ENCODE measurements around the gene DVL2. TPM values are rescaled to one million over a fixed set of nuclear protein-coding genes. Genes with fewer than 3 reads are reported as not detected.

The DVL2 gene
- total and polyA plus RNA-seq, 2 donors (not counting 3 experiments of a cell fraction or from before 2014, with no cell fraction given): 17.2 to 55.9 TPM

DNA sequence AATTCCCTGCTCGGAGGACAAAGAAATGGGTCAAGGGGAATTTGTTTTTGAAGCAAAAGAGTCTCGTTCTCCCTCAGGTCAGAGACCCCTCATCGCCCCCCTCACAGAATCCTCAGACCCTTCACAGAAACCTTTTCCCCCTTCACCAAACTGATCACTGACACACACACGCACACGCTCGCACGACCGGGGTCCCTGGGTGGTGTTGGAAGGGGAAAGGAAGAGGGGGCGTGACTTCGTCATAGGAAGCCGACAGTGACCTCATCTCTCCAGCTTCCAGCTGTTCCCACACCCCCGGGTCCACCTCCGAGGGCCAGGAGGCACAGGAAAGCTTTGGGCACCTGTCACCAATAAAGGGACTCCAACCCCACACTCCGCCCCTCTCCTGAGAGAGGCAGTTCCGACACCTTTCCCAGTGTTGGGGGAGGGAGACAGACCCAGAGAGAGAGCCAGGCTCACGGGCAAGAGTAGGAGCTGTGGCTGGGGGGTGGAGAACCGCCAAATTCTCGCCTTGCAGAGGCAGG is 56.3 kb downstream of the DVL2 start:
- peak overlapping the region; percentile 91 for H2AFZ ChIP-seq (ENCODE audit: low read depth, low read length)
- H3K9ac ChIP-seq (replicated peaks; ENCODE audit: extremely low read depth, insufficient read depth, low read length): peak overlapping the region; percentile 79
- peak overlapping the region; percentile 88 for H3K4me2 ChIP-seq (ENCODE audit: insufficient read depth, low read length)
- ChIA-PET POLR2A (no interaction called here), CTCF (interaction anchor here (1.0 to 4.3 kb wide), 29 partner anchors 8 to 511 kb away, joined by 3 to 91 read pairs (median 6); partner anchors contain the start of genes ACADVL, DLG4, SLC16A11 and SLC16A13)
- no peaks in the 10 kb centered on the region for H3K27me3 ChIP-seq (ENCODE audit: control insufficient read depth in 2 of 2, insufficient read depth in 2 of 2, low read length in 2 of 2)
- intact Hi-C loops (cut with micrococcal nuclease) (loop anchor here (1.0 to 2.0 kb wide), 5 partner anchors 41 to 265 kb away; partner anchors contain the start of genes ACADVL and DLG4), dilution Hi-C loops (cut with MboI; ENCODE audit: extremely low pct_ligation_motif_present, low sequenced_read_pairs) (no loop called here)
- BruUV-seq (replicated peaks): TSS peak; percentile 42
- DNase-seq (ENCODE audit: low read depth, low spot score): peak; percentile 51
- no peaks in the 10 kb centered on the region for H3K9me1 ChIP-seq (replicated peaks; ENCODE audit: control insufficient read depth, extremely low read depth, insufficient read depth, low read length)
- no peaks in the 10 kb centered on the region for H3K9me3 ChIP-seq (replicated peaks; ENCODE audit: control insufficient read depth, insufficient read depth, low read length)
- peak; percentile 77 for FAIRE-seq
- TF ChIP-seq MYC (IDR thresholded peaks at IDR 0.05; ENCODE audit: low read depth, low read length): no peak
- TF ChIP-seq, protein P1, sequence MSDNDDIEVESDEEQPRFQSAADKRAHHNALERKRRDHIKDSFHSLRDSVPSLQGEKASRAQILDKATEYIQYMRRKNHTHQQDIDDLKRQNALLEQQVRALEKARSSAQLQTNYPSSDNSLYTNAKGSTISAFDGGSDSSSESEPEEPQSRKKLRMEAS (IDR thresholded peaks at IDR 0.05; ENCODE audit: insufficient read depth, insufficient read length): no peak
- no peak for TF ChIP-seq POLR2AphosphoS5 (IDR thresholded peaks at IDR 0.05; ENCODE audit: insufficient read depth, low read depth, low read length)
- TF ChIP-seq GATA2 (IDR thresholded peaks at IDR 0.05; ENCODE audit: insufficient read depth, insufficient read length, low read depth, low read length): no peak
- TF ChIP-seq FOS (IDR thresholded peaks at IDR 0.05; ENCODE audit: borderline replicate concordance, insufficient read depth, low read length): no peak
- TF ChIP-seq POLR2A (IDR thresholded peaks at IDR 0.05; ENCODE audit: low read depth, low read length): peak; percentile 9
- TF ChIP-seq EZH2 (IDR thresholded peaks at IDR 0.05; ENCODE audit: borderline replicate concordance, low read depth, low read length, severe bottlenecking): no peak
- TF ChIP-seq, protein P2, sequence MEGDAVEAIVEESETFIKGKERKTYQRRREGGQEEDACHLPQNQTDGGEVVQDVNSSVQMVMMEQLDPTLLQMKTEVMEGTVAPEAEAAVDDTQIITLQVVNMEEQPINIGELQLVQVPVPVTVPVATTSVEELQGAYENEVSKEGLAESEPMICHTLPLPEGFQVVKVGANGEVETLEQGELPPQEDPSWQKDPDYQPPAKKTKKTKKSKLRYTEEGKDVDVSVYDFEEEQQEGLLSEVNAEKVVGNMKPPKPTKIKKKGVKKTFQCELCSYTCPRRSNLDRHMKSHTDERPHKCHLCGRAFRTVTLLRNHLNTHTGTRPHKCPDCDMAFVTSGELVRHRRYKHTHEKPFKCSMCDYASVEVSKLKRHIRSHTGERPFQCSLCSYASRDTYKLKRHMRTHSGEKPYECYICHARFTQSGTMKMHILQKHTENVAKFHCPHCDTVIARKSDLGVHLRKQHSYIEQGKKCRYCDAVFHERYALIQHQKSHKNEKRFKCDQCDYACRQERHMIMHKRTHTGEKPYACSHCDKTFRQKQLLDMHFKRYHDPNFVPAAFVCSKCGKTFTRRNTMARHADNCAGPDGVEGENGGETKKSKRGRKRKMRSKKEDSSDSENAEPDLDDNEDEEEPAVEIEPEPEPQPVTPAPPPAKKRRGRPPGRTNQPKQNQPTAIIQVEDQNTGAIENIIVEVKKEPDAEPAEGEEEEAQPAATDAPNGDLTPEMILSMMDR (IDR thresholded peaks at IDR 0.05; ENCODE audit: extremely low read depth in 1 of 2, insufficient read depth in 1 of 2, low read depth in 1 of 2, low read length in 2 of 2): no peak
- TF ChIP-seq JUN (IDR thresholded peaks at IDR 0.05; ENCODE audit: borderline replicate concordance, insufficient read depth, insufficient read length, low read depth): peak; percentile 33
- H4K20me1 ChIP-seq (replicated peaks; ENCODE audit: control insufficient read depth, extremely low read depth, insufficient read depth, low read length): no peaks in the 10 kb centered on the region
- H3K4me1 ChIP-seq (ENCODE audit: control insufficient read depth, extremely low read depth, insufficient read depth, low read length): peaks cover 17% of the 10 kb centered on the region
- H3K79me2 ChIP-seq (ENCODE audit: control insufficient read depth, insufficient read depth, low read length): no peaks in the 10 kb centered on the region
- no peaks in the 10 kb centered on the region for H3K36me3 ChIP-seq (ENCODE audit: control insufficient read depth in 2 of 2, extremely low read depth in 1 of 2, insufficient read depth in 2 of 2, low read length in 2 of 2)
- peak overlapping the region; percentile 30 to 66 (median 46) for H3K4me3 ChIP-seq (replicated peaks in 1 of 3; ENCODE audit: insufficient read depth in 1 of 3, low read depth in 1 of 3, low read length in 3 of 3)
- H3K27ac ChIP-seq (ENCODE audit: insufficient read depth, low read depth, low read length): peak overlapping the region; percentile 63

Data from endothelial cell of umbilical vein (primary cell).